Stimulated activated CD8-positive, alpha-beta memory T cell treated with anti-CD3 and anti-CD28 coated beads, Interleukin-4, amount 100 ng/mL, for 48 hours (primary cell): ENCODE measurements around the gene PTPN22.
"Not testable (repeated sequence)": the region's sequence is repeated elsewhere in the genome, so short reads cannot be mapped to it uniquely, and the experiment has no call there.

ENCODE experiments used
- DNase-seq: peaks from one replicate; pipeline ENCODE4 v3.0.0-alpha.2; 2020

The PTPN22 gene

GRCh38 chr1:113886417-113887401 lies 15.2 kb upstream of the PTPN22 start:
- DNase-seq = no peak

GRCh38 chr1:113881661-113882060 lies 10.1 kb upstream of the PTPN22 start:
- no peak for DNase-seq

GRCh38 chr1:113879739-113880038 lies 8.2 kb upstream of the PTPN22 start:
- no peak for DNase-seq

- no peak for DNase-seq
These were observed 4.7 kb upstream of the PTPN22 start for GRCh38 chr1:113876176-113876575.

GRCh38 chr1:113875714-113876113 lies 4.2 kb upstream of the PTPN22 start:
- no peak for DNase-seq

- DNase-seq = no peak
These were observed 2.7 kb upstream of the PTPN22 start for GRCh38 chr1:113874012-113874879.

GRCh38 chr1:113872219-113872935 lies 865 bp upstream of the PTPN22 start:
- no peak for DNase-seq

- no peak for DNase-seq
These were observed 734 bp downstream of the PTPN22 start for GRCh38 chr1:113870778-113871177.

- no peak for DNase-seq
These were observed 3.0 kb downstream of the PTPN22 start for GRCh38 chr1:113868387-113869083.

- DNase-seq = no peak
These were observed 9.9 kb downstream of the PTPN22 start for GRCh38 chr1:113861641-113862040.

GRCh38 chr1:113860891-113861290 lies 10.6 kb downstream of the PTPN22 start:
- no peak for DNase-seq

GRCh38 chr1:113859478-113860175 lies 11.9 kb downstream of the PTPN22 start:
- no peak for DNase-seq

- no peak for DNase-seq
These were observed 12.5 kb downstream of the PTPN22 start for GRCh38 chr1:113858982-113859381.

- DNase-seq = no peak
These were observed 13.1 kb downstream of the PTPN22 start for GRCh38 chr1:113858418-113858817.

GRCh38 chr1:113857776-113858175 lies 13.7 kb downstream of the PTPN22 start:
- DNase-seq = no peak

GRCh38 chr1:113856401-113856790 lies 15.1 kb downstream of the PTPN22 start:
- no peak for DNase-seq

- DNase-seq = no peak
These were observed 15.7 kb downstream of the PTPN22 start for GRCh38 chr1:113855630-113856400.

- DNase-seq = no peak
These were observed 17.3 kb downstream of the PTPN22 start for GRCh38 chr1:113854234-113854633.

- not testable (repeated sequence) for DNase-seq
These were observed 18.8 kb downstream of the PTPN22 start for GRCh38 chr1:113852694-113853093.

GRCh38 chr1:113850127-113850796 lies 21.2 kb downstream of the PTPN22 start:
- no peak for DNase-seq

- no peak for DNase-seq
These were observed 22.4 kb downstream of the PTPN22 start for GRCh38 chr1:113849072-113849471.
